Measurements from ENCODE around the gene MRPL50. TPM values are rescaled to one million over a fixed set of nuclear protein-coding genes. Genes with fewer than 3 reads are reported as not detected.

MRPL50 gene
- total RNA-seq, 1 experiment from 2014 or later: 20.0 TPM

DNA sequence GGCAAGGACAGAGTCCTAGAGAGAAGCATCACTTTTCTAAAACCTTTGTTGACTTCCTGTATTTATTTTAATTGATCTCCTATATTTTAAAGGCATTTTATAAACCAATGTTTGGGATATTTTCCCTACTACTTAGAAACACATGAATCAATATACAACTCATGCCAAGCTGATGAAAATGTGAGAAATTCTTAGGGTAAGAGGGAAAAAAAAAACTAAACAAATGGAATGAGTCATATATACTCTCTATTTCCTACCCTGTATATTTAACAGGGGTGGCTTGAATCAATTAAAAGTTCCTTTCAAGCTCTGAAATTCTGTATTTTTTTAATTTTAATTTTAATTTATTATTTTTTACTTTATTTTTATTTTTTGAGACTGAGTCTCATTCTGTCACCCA, 33.2 kb downstream of the MRPL50 start:
- H3K27me3 ChIP-seq (ENCODE audit: insufficient read depth, low read length): no peaks in the 10 kb centered on the region
- no peak overlapping the region for H3K14ac ChIP-seq (ENCODE audit: insufficient read depth, low read length)
- H3K4me2 ChIP-seq (ENCODE audit: insufficient read depth, insufficient read length, low read length): no peak overlapping the region
- no peak overlapping the region for H2BK120ac ChIP-seq (ENCODE audit: low read depth, low read length, poor library complexity, severe bottlenecking)
- no peak overlapping the region for H3K23ac ChIP-seq (ENCODE audit: insufficient read length, low read depth, low read length)
- H4K20me1 ChIP-seq (ENCODE audit: control insufficient read depth, insufficient read depth, insufficient read length): no peaks in the 10 kb centered on the region
- no peak overlapping the region for H4K8ac ChIP-seq (replicated peaks; ENCODE audit: insufficient read length, low read depth, low read length)
- H3K9ac ChIP-seq (ENCODE audit: extremely low read depth, insufficient read length, low read length): no peak overlapping the region
- no peak for DNase-seq
- H4K91ac ChIP-seq (ENCODE audit: insufficient read length, low read depth, low read length): no peak overlapping the region
- Mint-ChIP-seq H3K9me3 (no peaks in the 10 kb centered on the region), H3K4me3 (no peak overlapping the region), H3K4me1 (peaks cover 0 to 3% of the 10 kb centered on the region in 2 experiments; a peak in 2 of 4 replicates), H3K36me3 (ENCODE audit: insufficient read depth in 1 of 3, low read depth in 3 of 3) (no peaks in the 10 kb centered on the region), H3K27me3 (ENCODE audit: low read depth) (no peaks in the 10 kb centered on the region), H3K27ac (no peak overlapping the region)
- no peak overlapping the region for H2AFZ ChIP-seq (ENCODE audit: low read length)
- H4K5ac ChIP-seq (ENCODE audit: insufficient read length, low read depth, low read length): no peak overlapping the region
- H3K4me1 ChIP-seq (ENCODE audit: insufficient read depth, low read length): no peaks in the 10 kb centered on the region
- TF ChIP-seq, protein P1, sequence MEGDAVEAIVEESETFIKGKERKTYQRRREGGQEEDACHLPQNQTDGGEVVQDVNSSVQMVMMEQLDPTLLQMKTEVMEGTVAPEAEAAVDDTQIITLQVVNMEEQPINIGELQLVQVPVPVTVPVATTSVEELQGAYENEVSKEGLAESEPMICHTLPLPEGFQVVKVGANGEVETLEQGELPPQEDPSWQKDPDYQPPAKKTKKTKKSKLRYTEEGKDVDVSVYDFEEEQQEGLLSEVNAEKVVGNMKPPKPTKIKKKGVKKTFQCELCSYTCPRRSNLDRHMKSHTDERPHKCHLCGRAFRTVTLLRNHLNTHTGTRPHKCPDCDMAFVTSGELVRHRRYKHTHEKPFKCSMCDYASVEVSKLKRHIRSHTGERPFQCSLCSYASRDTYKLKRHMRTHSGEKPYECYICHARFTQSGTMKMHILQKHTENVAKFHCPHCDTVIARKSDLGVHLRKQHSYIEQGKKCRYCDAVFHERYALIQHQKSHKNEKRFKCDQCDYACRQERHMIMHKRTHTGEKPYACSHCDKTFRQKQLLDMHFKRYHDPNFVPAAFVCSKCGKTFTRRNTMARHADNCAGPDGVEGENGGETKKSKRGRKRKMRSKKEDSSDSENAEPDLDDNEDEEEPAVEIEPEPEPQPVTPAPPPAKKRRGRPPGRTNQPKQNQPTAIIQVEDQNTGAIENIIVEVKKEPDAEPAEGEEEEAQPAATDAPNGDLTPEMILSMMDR (conservative IDR thresholded peaks at IDR 0.05): no peak
- no peak overlapping the region for H2BK15ac ChIP-seq (ENCODE audit: low read depth, low read length)
- no peak overlapping the region for H3K4ac ChIP-seq (ENCODE audit: low read depth, low read length)
- no peaks in the 10 kb centered on the region for H3K23me2 ChIP-seq (ENCODE audit: insufficient read length, low read depth, low read length, poor library complexity, severe bottlenecking)
- no peak overlapping the region for H2AK5ac ChIP-seq (ENCODE audit: insufficient read length, low read length)
- no peak overlapping the region for H3T11ph ChIP-seq (ENCODE audit: low read length)
- no peak overlapping the region for H2BK5ac ChIP-seq (ENCODE audit: insufficient read length, low read length)
- no peak overlapping the region for H3K18ac ChIP-seq (ENCODE audit: insufficient read length, low read depth, low read length)
- H3K9me3 ChIP-seq (ENCODE audit: control insufficient read depth, low read depth, low read length): no peaks in the 10 kb centered on the region
- no peak overlapping the region for H2BK20ac ChIP-seq (ENCODE audit: low read depth, low read length, poor library complexity, severe bottlenecking)
- H3K27ac ChIP-seq (ENCODE audit: insufficient read length, low read depth, low read length): no peak overlapping the region
- no peaks in the 10 kb centered on the region for H3K79me1 ChIP-seq (ENCODE audit: insufficient read depth, low read depth, low read length, poor library complexity, severe bottlenecking)
- H2BK12ac ChIP-seq (ENCODE audit: insufficient read length, low read depth, low read length): no peak overlapping the region
- no peak overlapping the region for H3K56ac ChIP-seq (ENCODE audit: insufficient read length, low read depth, low read length)
- H3K79me2 ChIP-seq (ENCODE audit: insufficient read depth, low read length): no peaks in the 10 kb centered on the region

Data from H9 (cell line).